Fibroblast of villous mesenchyme (primary cell): ENCODE data around the gene ODF2. TPM values are rescaled to one million over a fixed set of nuclear protein-coding genes. Genes with fewer than 3 reads are reported as not detected.
A peak's percentile ranks its signal among the peaks of the same experiment; 100 is the strongest.

Experiments
- DNase-seq: peaks from one replicate; pipeline ENCODE4 v3.0.0-alpha.2; 2010; ENCODE audit warnings: low read depth
- H3K4me3 ChIP-seq: 2 replicates; pipeline ENCODE4 v1.5.1; 2011; ENCODE audit warnings: low read depth, mild to moderate bottlenecking, low read length
- total RNA-seq: library from RNA; depleted of rRNA; stranded (reverse); fragments of >200 nt; gene quantifications from 2 replicates; pipeline ENCODE4 v1.2.3, GENCODE V29; 2012
- TF ChIP-seq, protein P1 (sequence below): IDR thresholded peaks from 2 replicates; pipeline ENCODE4 v1.5.1; 2012; ENCODE audit warnings: low read depth, mild to moderate bottlenecking, low read length; ENCODE audit not compliant: insufficient read depth

The ODF2 gene
- total RNA-seq, 1 donor, result 44.5 TPM

DNA sequence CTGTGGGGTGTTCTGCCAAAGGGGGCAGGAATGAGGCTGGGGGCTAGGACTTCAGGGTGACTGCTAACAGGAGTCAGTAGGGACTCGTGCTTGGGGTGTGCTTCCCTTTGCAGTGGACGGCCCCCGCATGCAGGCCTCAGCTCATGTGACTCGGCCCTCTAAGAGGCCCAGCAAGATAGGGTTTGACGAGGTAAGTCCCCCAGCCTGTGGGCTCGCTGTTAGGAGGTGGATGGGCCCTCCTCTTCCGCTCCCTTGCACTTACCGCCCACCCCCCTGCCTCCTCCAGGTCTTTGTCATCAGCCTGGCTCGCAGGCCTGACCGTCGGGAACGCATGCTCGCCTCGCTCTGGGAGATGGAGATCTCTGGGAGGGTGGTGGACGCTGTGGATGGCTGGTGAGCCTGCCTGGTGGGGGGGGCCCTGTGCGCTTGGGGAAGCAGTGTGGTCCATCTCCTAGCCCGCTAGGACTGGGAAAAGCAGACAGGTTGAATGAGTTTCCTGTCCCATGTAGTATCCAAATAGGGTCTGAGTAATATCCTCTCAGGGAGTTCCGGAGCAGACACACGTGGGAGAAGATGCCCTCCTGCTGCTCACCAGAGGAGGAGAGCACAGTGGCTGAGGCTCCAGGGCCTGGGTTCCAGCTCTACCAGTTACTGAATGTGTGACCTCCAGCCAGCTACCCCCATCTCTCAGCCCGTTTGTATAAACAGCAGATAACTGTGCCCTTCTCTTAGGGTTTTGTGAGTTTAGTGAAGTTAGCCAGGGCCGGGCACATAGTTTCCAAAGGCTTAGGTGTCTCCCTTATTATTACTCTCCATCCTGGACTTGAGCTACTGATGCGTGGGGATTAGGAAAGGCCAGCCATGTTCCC lies 26.9 kb upstream of the ODF2 start:
- no peak overlapping the region for H3K4me3 ChIP-seq
- DNase-seq, result peak; percentile 18
- TF ChIP-seq, protein P1, sequence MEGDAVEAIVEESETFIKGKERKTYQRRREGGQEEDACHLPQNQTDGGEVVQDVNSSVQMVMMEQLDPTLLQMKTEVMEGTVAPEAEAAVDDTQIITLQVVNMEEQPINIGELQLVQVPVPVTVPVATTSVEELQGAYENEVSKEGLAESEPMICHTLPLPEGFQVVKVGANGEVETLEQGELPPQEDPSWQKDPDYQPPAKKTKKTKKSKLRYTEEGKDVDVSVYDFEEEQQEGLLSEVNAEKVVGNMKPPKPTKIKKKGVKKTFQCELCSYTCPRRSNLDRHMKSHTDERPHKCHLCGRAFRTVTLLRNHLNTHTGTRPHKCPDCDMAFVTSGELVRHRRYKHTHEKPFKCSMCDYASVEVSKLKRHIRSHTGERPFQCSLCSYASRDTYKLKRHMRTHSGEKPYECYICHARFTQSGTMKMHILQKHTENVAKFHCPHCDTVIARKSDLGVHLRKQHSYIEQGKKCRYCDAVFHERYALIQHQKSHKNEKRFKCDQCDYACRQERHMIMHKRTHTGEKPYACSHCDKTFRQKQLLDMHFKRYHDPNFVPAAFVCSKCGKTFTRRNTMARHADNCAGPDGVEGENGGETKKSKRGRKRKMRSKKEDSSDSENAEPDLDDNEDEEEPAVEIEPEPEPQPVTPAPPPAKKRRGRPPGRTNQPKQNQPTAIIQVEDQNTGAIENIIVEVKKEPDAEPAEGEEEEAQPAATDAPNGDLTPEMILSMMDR, result no peak

DNA sequence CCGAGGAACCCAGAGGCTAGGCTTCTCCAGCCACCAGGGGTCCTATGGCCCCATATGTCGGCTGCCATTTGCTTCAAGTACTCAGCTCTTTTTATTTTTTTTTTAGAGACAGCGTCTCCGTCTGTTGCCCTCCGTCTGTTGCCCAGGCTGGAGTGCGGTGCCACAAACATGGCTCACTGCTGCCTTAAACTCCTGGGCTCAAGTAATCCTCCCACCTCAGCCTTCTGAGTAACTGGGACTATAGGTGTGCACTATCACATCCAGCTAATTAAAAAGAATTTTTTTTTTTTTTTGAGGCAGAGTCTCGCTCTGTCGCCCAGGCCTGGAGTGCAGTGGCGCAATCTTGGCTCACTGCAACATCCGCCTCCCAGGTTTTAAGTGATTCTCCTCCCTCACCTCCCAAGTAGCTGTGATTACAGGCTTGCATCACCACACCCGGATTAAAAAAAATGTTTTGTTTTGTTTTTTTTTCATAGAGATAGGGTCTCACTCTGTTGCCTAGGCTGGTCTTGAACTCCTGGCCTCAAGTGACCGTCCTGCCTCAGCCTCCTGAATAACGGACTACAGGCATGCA lies 26.2 kb upstream of the ODF2 start:
- no peak for DNase-seq
- TF ChIP-seq, protein P1, result no peak
- no peak overlapping the region for H3K4me3 ChIP-seq

GRCh38 chr9:128431207-128431606 lies 24.6 kb upstream of the ODF2 start:
- no peak for DNase-seq
- TF ChIP-seq, protein P1, result no peak
- H3K4me3 ChIP-seq, result no peak overlapping the region

DNA sequence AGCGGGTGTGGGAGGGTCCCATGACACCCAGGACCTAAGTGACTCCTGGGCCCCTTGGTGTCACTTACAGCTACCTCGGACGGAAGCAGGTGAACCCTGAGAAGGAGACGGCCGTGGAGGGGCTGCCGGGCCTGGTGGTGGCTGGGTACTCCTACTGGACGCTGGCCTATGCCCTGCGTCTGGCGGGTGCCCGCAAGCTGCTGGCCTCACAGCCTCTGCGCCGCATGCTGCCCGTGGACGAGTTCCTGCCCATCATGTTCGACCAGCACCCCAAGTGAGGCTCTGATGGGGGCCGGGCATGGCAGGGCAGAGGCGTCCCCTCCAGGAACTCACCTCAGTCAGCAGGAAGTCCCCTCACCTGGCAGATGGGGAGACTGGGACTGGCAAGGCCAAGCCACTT lies 21.5 kb upstream of the ODF2 start:
- no peak overlapping the region for H3K4me3 ChIP-seq
- DNase-seq, result no peak
- TF ChIP-seq, protein P1, result no peak

DNA sequence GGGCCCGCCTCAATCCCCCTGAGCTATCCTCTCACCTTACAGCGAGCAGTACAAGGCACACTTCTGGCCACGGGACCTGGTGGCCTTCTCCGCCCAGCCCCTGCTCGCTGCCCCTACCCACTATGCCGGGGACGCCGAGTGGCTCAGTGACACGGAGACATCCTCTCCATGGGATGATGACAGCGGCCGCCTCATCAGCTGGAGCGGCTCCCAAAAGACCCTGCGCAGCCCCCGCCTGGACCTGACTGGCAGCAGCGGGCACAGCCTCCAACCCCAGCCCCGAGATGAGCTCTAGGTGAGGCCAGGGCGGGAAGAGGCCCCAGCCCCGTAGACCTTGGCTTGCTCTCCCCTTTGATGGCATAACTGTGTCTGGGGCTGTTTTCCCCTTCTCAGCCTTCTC lies 20.2 kb upstream of the ODF2 start:
- no peak overlapping the region for H3K4me3 ChIP-seq
- TF ChIP-seq, protein P1, result no peak
- DNase-seq, result no peak

- peak; percentile 77 for DNase-seq
- TF ChIP-seq, protein P1, result peak; percentile 87
Measured at GRCh38 chr9:128438343-128439109, 17.3 kb upstream of the ODF2 start.

More at GRCh38 chr9:128438343-128439109, 17.3 kb upstream of the ODF2 start:
- no peak overlapping the region for H3K4me3 ChIP-seq
